IMR-90 (cell line): ENCODE results near the gene GJC2. TPM values are rescaled to one million over a fixed set of nuclear protein-coding genes. Genes with fewer than 3 reads are reported as not detected.

Source experiments
- ATAC-seq: fragments of 200-7000 bp; cut with Tn5 transposase; 2 replicates; pipeline ENCODE4 v1.9.1; 2020; ENCODE audit warnings: low read depth, mild to moderate bottlenecking, moderate library complexity
- BruUV-seq: library from RNA; stranded (reverse); fragments of 400-500 nt; replicated peaks from 2 replicates; lab custom pipeline; 2021; lab: Mats Ljungman, UMichigan
- CTCF ChIA-PET: fragments of 300-600 bp; formaldehyde crosslinking; extraction: SDS; loops from one replicate; lab custom pipeline; 2021; ENCODE audit warnings: antibody characterized with exemption; lab: Yijun Ruan, JAX
- POLR2A ChIA-PET: fragments of 300-600 bp; sonication (Branson Sonifier 250); formaldehyde crosslinking; loops from one replicate; lab custom pipeline; 2022; ENCODE audit warnings: antibody characterized with exemption; ENCODE audit not compliant: unreplicated experiment; lab: Charles Lee
- DNase-seq: peaks from one replicate; pipeline ENCODE4 v3.0.0; 2013
- H2AFZ ChIP-seq: replicated peaks from 2 replicates; pipeline ENCODE3; 2013; ENCODE audit warnings: low read length, mild to moderate bottlenecking; ENCODE audit not compliant: poor library complexity
- H2AK5ac ChIP-seq: 2 replicates; pipeline ENCODE4 v1.6.1; 2013; ENCODE audit warnings: low read depth, low read length, inconsistent platforms
- H2AK9ac ChIP-seq: replicated peaks from 2 replicates; pipeline ENCODE3; 2013; ENCODE audit warnings: mild to moderate bottlenecking, low read depth, low read length, moderate library complexity; ENCODE audit not compliant: poor library complexity
- H2BK120ac ChIP-seq: 2 replicates; pipeline ENCODE4 v1.6.1; 2013; ENCODE audit warnings: low read depth, low read length, inconsistent platforms
- H2BK15ac ChIP-seq: 3 replicates; pipeline ENCODE4 v1.6.1; 2013; ENCODE audit warnings: low read depth, low read length, inconsistent platforms
- H2BK20ac ChIP-seq: 2 replicates; pipeline ENCODE4 v1.6.1; 2013; ENCODE audit warnings: low read depth, mild to moderate bottlenecking, inconsistent platforms, low read length, moderate library complexity
- H2BK5ac ChIP-seq: 2 replicates; pipeline ENCODE4 v1.6.1; 2013; ENCODE audit warnings: mild to moderate bottlenecking, low read depth, low read length, inconsistent platforms; ENCODE audit not compliant: poor library complexity, severe bottlenecking
- H3K14ac ChIP-seq: replicated peaks from 2 replicates; pipeline ENCODE4 v1.6.1; 2013; ENCODE audit warnings: low read depth, low read length, inconsistent platforms
- H3K18ac ChIP-seq: 2 replicates; pipeline ENCODE4 v1.6.1; 2013; ENCODE audit warnings: low read depth, low read length, control low read depth
- H3K23ac ChIP-seq: 2 replicates; pipeline ENCODE4 v1.6.1; 2013; ENCODE audit warnings: low read depth, low read length, inconsistent platforms
- H3K27ac ChIP-seq: 2 replicates; pipeline ENCODE4 v1.5.1; 2013; ENCODE audit warnings: mild to moderate bottlenecking, control low read depth, low read length; ENCODE audit not compliant: insufficient read depth
- H3K27me3 ChIP-seq: 2 replicates; pipeline ENCODE4 v1.6.1; 2013; ENCODE audit warnings: low read length; ENCODE audit not compliant: control insufficient read depth, insufficient read depth
- H3K36me3 ChIP-seq: 2 replicates; pipeline ENCODE4 v1.6.1; 2013; ENCODE audit warnings: low read length, mixed read lengths; ENCODE audit not compliant: control insufficient read depth, insufficient read depth
- H3K4ac ChIP-seq: 2 replicates; pipeline ENCODE4 v1.6.1; 2013; ENCODE audit warnings: low read depth, low read length, inconsistent platforms
- H3K4me1 ChIP-seq: 2 replicates; pipeline ENCODE4 v1.6.1; 2013; ENCODE audit warnings: low read length, mixed read lengths; ENCODE audit not compliant: control insufficient read depth, insufficient read depth
- H3K4me2 ChIP-seq: 2 replicates; pipeline ENCODE4 v1.6.1; 2013; ENCODE audit warnings: low read depth, mild to moderate bottlenecking, control low read depth, low read length, moderate library complexity
- H3K4me3 ChIP-seq: 2 replicates; pipeline ENCODE4 v1.5.1; 2013; ENCODE audit warnings: low read depth, mild to moderate bottlenecking, control low read depth, low read length, moderate library complexity; ENCODE audit not compliant: insufficient read depth
- H3K56ac ChIP-seq: 2 replicates; pipeline ENCODE4 v1.6.1; 2013; ENCODE audit warnings: low read length, inconsistent platforms; ENCODE audit not compliant: insufficient read depth; ENCODE audit errors: extremely low read depth
- H3K79me1 ChIP-seq, 2 experiments: 2 replicates each; pipeline ENCODE4 v1.6.1; 2013; ENCODE audit warnings: low read length in 2 of 2, inconsistent platforms in 1 of 2, low read depth in 1 of 2
- H3K9ac ChIP-seq: 2 replicates; pipeline ENCODE4 v1.6.1; 2013; ENCODE audit warnings: low read depth, low read length, control low read depth
- H3K9me1 ChIP-seq: 2 replicates; pipeline ENCODE4 v1.6.1; 2013; ENCODE audit warnings: low read length, inconsistent platforms; ENCODE audit not compliant: insufficient read depth
- H3K9me3 ChIP-seq: 2 replicates; pipeline ENCODE4 v1.6.1; 2013; ENCODE audit warnings: low read length; ENCODE audit not compliant: control insufficient read depth, insufficient read depth
- H4K20me1 ChIP-seq: 2 replicates; pipeline ENCODE4 v1.6.1; 2013; ENCODE audit warnings: low read length, inconsistent platforms; ENCODE audit not compliant: insufficient read depth
- H4K5ac ChIP-seq: 2 replicates; pipeline ENCODE4 v1.6.1; 2013; ENCODE audit warnings: mild to moderate bottlenecking, low read depth, low read length, control low read depth
- H4K8ac ChIP-seq, 2 experiments: 2 replicates each; pipeline ENCODE4 v1.6.1; 2013; ENCODE audit warnings: low read depth in 2 of 2, low read length in 2 of 2, control low read depth in 1 of 2, inconsistent platforms in 1 of 2
- H4K91ac ChIP-seq: 2 replicates; pipeline ENCODE4 v1.6.1; 2013; ENCODE audit warnings: low read depth, low read length, inconsistent platforms; ENCODE audit not compliant: insufficient read depth
- POLR2A ChIP-seq: IDR thresholded peaks from 2 replicates; pipeline ENCODE4 v1.6.1; 2012; ENCODE audit warnings: mild to moderate bottlenecking, low read depth, low read length
- RAD21 ChIP-seq: IDR thresholded peaks from 2 replicates; pipeline ENCODE4 v1.6.1; 2012; ENCODE audit warnings: low read length, improper control_type of control experiment
- RCOR1 ChIP-seq: IDR thresholded peaks from 2 replicates; pipeline ENCODE4 v1.6.1; 2012; ENCODE audit warnings: mild to moderate bottlenecking, low read length, improper control_type of control experiment; ENCODE audit not compliant: insufficient replicate concordance
- whole genome bisulfite sequencing, 2 experiments: methylation state at CpG; one replicate each; pipeline versions ENCODE4 v1.1.5 to v1.1.7; 2013; ENCODE audit warnings: missing lambda C conversion rate in 2 of 2; ENCODE audit not compliant: insufficient read length in 1 of 2; ENCODE audit errors: extremely low coverage in 2 of 2; 5-methylcytosine and 5-hydroxymethylcytosine counted together
- dilution Hi-C: fragments of 300-500 bp; cut with HindIII; formaldehyde crosslinking; loops from one replicate; pipeline ENCODE4 v1.14.3; 2018; ENCODE audit warnings: low sequenced_read_pairs; ENCODE audit not compliant: unreplicated experiment
- in situ Hi-C: fragments of 300-500 bp; cut with MboI; formaldehyde crosslinking; loops from 3 replicates; pipeline ENCODE4 v1.14.3; 2019; ENCODE audit warnings: low sequenced_read_pairs, inconsistent platforms, mixed read lengths
- intact Hi-C: fragments of 100-400 bp; cut with micrococcal nuclease; formaldehyde crosslinking; loops from 2 replicates; pipeline ENCODE4 v1.10.0; 2022
- polyA plus RNA-seq, 3 experiments: library from polyadenylated mRNA; depleted of rRNA; stranded (reverse); fragments of >200 nt; gene quantifications; 2 replicates each; pipeline ENCODE4 v1.2.3, GENCODE V29; 2012; ENCODE audit warnings: low replicate concordance in 1 of 3
- total RNA-seq: library from RNA; depleted of rRNA; stranded (reverse); fragments of >200 nt; gene quantifications from 2 replicates; pipeline ENCODE4 v1.2.3, GENCODE V29; 2012

The GJC2 gene
- total and polyA plus RNA-seq, 2 of the 4 experiments (the other 2 are of a cell fraction): 1.1 to 1.7 TPM

GRCh38 chr1:228117335-228117734 lies 32.4 kb upstream of the GJC2 start:
- Histone ChIP-seq H2BK120ac (no peak overlapping the region), H3K79me1 (no peaks in the 10 kb centered on the region), H3K4me2 (no peak overlapping the region), H3K27me3 (peaks cover 5% of the 10 kb centered on the region), H3K4me3 (no peak overlapping the region), H3K27ac (no peak overlapping the region), H2AFZ (no peak overlapping the region), H2AK9ac (no peak overlapping the region), H3K18ac (no peak overlapping the region), H3K36me3 (no peaks in the 10 kb centered on the region), H3K9me1 (no peaks in the 10 kb centered on the region), H2BK5ac (no peak overlapping the region), H4K8ac (no peak overlapping the region), H4K91ac (no peak overlapping the region), H4K5ac (no peak overlapping the region), H4K20me1 (no peaks in the 10 kb centered on the region), H2BK20ac (no peak overlapping the region), H3K23ac (no peak overlapping the region), H3K56ac (no peak overlapping the region), H2AK5ac (no peak overlapping the region), H3K4me1 (peaks cover 2% of the 10 kb centered on the region; the same call in 1 of the 2 replicates), H3K9me3 (no peaks in the 10 kb centered on the region), H3K14ac (no peak overlapping the region), H3K4ac (no peak overlapping the region), H3K9ac (no peak overlapping the region), H2BK15ac (no peak overlapping the region)
- TF ChIP-seq RAD21 (no peak), RCOR1 (no peak), POLR2A (no peak)
- dilution Hi-C loops (no loop called here), intact Hi-C loops (no loop called here), in situ Hi-C loops (no loop called here)
- DNase-seq: no peak
- no TSS peak for BruUV-seq
- ATAC-seq: no peak
- ChIA-PET POLR2A (no interaction called here), CTCF (no interaction called here)
- WGBS, 2 experiments: no CpG with 5 or more reads among the region's 4 CpGs
